B cell (primary cell): ENCODE measurements around the gene N4BP2L2. TPM values are rescaled to one million over a fixed set of nuclear protein-coding genes. Genes with fewer than 3 reads are reported as not detected.

Experiments
- ATAC-seq: fragments of 200-7000 bp; cut with Tn5 transposase; one replicate; pipeline ENCODE4 v1.10.0; 2021; ENCODE audit warnings: low read depth, mild to moderate bottlenecking, moderate number of reproducible peaks, moderate library complexity
- CTCF ChIA-PET: fragments of 350-600 bp; sonication (Branson Sonifier 250); formaldehyde crosslinking; loops from one replicate; lab custom pipeline; 2021; ENCODE audit warnings: antibody characterized with exemption, inconsistent platforms; lab: Charles Lee
- POLR2A ChIA-PET: fragments of 350-600 bp; sonication (Branson Sonifier 250); formaldehyde crosslinking; loops from one replicate; lab custom pipeline; 2021; ENCODE audit warnings: antibody characterized with exemption; lab: Charles Lee
- DNase-seq: peaks from one replicate; pipeline ENCODE4 v3.0.0; 2013
- H2AFZ ChIP-seq: 2 replicates; pipeline ENCODE4 v1.6.1; 2012; ENCODE audit warnings: mild to moderate bottlenecking, low read depth, low read length; ENCODE audit not compliant: insufficient read depth, poor library complexity, severe bottlenecking
- H3K27ac ChIP-seq, 2 donors: 1 replicate in 1 of 2; 2 replicates in 1 of 2; pipeline ENCODE4 v1.5.1; 2012 to 2013; ENCODE audit warnings: low read length in 2 of 2, mild to moderate bottlenecking in 2 of 2, moderate library complexity in 1 of 2
- H3K27me3 ChIP-seq, 4 experiments: fragments of 200-600 bp in 1 of 4; sonication (generic) in 1 of 4; replicated peaks in 1 of 4; 1 replicate in 2 of 4; 2 replicates in 2 of 4; pipeline versions ENCODE4 v1.6.1 to v1.7.0; 2013 to 2016; ENCODE audit warnings: low read length in 3 of 4, mild to moderate bottlenecking in 2 of 4, mixed read lengths in 1 of 4, moderate library complexity in 1 of 4; ENCODE audit not compliant: insufficient read depth in 4 of 4, control insufficient read depth in 3 of 4; ENCODE audit errors: control extremely low read depth in 1 of 4
- H3K36me3 ChIP-seq, 2 experiments: replicated peaks in 1 of 2; 1 replicate in 1 of 2; 2 replicates in 1 of 2; pipeline versions ENCODE4 v1.6.1 to v1.7.1; 2013; ENCODE audit warnings: low read length in 1 of 2; ENCODE audit not compliant: insufficient read depth in 2 of 2, control insufficient read depth in 1 of 2; ENCODE audit errors: control extremely low read depth in 1 of 2, extremely low read depth in 1 of 2
- H3K4me1 ChIP-seq, 2 donors: fragments of 200-600 bp in 1 of 2; sonication (generic) in 1 of 2; 1 replicate in 1 of 2; 2 replicates in 1 of 2; pipeline versions ENCODE4 v1.5.1 to v1.6.1; 2013 to 2017; ENCODE audit warnings: low read length in 2 of 2; ENCODE audit not compliant: control insufficient read depth in 2 of 2, insufficient read depth in 2 of 2
- H3K4me2 ChIP-seq: replicated peaks from 2 replicates; pipeline ENCODE3; 2012; ENCODE audit warnings: mild to moderate bottlenecking, low read depth, low read length; ENCODE audit not compliant: poor library complexity, severe bottlenecking
- H3K4me3 ChIP-seq, 5 experiments: fragments of 200-600 bp in 1 of 5; sonication (generic) in 1 of 5; 1 replicate in 3 of 5; 2 replicates in 2 of 5; pipeline versions ENCODE4 v1.5.1 to v1.7.0; 2011 to 2016; ENCODE audit warnings: low read length in 4 of 5, mild to moderate bottlenecking in 4 of 5, low read depth in 2 of 5, control low read depth in 1 of 5, moderate library complexity in 1 of 5; ENCODE audit not compliant: insufficient read depth in 1 of 5; ENCODE audit errors: control extremely low read depth in 1 of 5, extremely low read depth in 1 of 5
- H3K79me2 ChIP-seq: fragments of 200-600 bp; sonication (generic); one replicate; pipeline ENCODE4 v1.6.0; 2016; ENCODE audit warnings: low read length; ENCODE audit not compliant: control insufficient read depth, insufficient read depth
- H3K9ac ChIP-seq: fragments of 200-600 bp; sonication (generic); 2 replicates; pipeline ENCODE4 v1.6.1; 2017; ENCODE audit warnings: mild to moderate bottlenecking, low read length, moderate library complexity
- H3K9me3 ChIP-seq, 3 donors: one replicate each; pipeline versions ENCODE4 v1.6.1 to v1.7.1; 2013; ENCODE audit warnings: low read length in 2 of 3; ENCODE audit not compliant: control insufficient read depth in 2 of 3, insufficient read depth in 1 of 3; ENCODE audit errors: control extremely low read depth in 1 of 3
- H4K20me1 ChIP-seq: 2 replicates; pipeline ENCODE4 v1.6.0; 2012; ENCODE audit warnings: mild to moderate bottlenecking, low read length; ENCODE audit not compliant: insufficient read depth, control insufficient read depth, poor library complexity, severe bottlenecking
- H3K27ac Mint-ChIP-seq: one replicate; pipeline ENCODE4 v1.8.0; 2021; ENCODE audit warnings: mixed read lengths
- H3K27me3 Mint-ChIP-seq: one replicate; pipeline ENCODE4 v1.8.0; 2021; ENCODE audit warnings: mixed read lengths
- H3K4me1 Mint-ChIP-seq: one replicate; pipeline ENCODE4 v1.8.0; 2021; ENCODE audit warnings: mixed read lengths
- H3K4me3 Mint-ChIP-seq: one replicate; pipeline ENCODE4 v1.8.0; 2021; ENCODE audit warnings: mixed read lengths
- H3K9me3 Mint-ChIP-seq: one replicate; pipeline ENCODE4 v1.8.0; 2022; ENCODE audit warnings: mixed read lengths; ENCODE audit not compliant: insufficient read depth
- EZH2 ChIP-seq: IDR thresholded peaks from 2 replicates; pipeline ENCODE4 v1.6.1; 2012; ENCODE audit warnings: borderline replicate concordance, low read depth, mild to moderate bottlenecking, moderate library complexity, low read length; ENCODE audit not compliant: insufficient read depth, poor library complexity, severe bottlenecking
- WGBS: methylation state at CpG from one replicate; pipeline ENCODE4 v1.1.5; 2013; ENCODE audit warnings: missing lambda C conversion rate; ENCODE audit not compliant: insufficient coverage; 5-methylcytosine and 5-hydroxymethylcytosine counted together
- intact Hi-C: fragments of 100-400 bp; cut with micrococcal nuclease; formaldehyde crosslinking; loops from one replicate; pipeline ENCODE4 v1.10.0; 2022
- polyA plus RNA-seq: library from polyadenylated mRNA; depleted of rRNA; stranded (reverse); fragments of >200 nt; gene quantifications from 2 replicates; pipeline ENCODE4 v1.2.3, GENCODE V29; 2012
- total RNA-seq, 2 donors: library from RNA; stranded (reverse); fragments of 120-200 nt in 1 of 2; gene quantifications; 1 replicate in 1 of 2; 2 replicates in 1 of 2; pipeline versions ENCODE4 v1.2.3 to v1.2.4, GENCODE V29; 2013 to 2022
- TF ChIP-seq, protein P1 (sequence below): fragments of 200-600 bp; IDR thresholded peaks from one replicate; pipeline ENCODE4 v1.8.0; 2022; ENCODE audit warnings: antibody characterized with exemption, mild to moderate bottlenecking

Gene N4BP2L2
- total and polyA plus RNA-seq, 2 donors (not counting 1 experiment from before 2014, with no cell fraction given) = 63.9 to 239 TPM

DNA sequence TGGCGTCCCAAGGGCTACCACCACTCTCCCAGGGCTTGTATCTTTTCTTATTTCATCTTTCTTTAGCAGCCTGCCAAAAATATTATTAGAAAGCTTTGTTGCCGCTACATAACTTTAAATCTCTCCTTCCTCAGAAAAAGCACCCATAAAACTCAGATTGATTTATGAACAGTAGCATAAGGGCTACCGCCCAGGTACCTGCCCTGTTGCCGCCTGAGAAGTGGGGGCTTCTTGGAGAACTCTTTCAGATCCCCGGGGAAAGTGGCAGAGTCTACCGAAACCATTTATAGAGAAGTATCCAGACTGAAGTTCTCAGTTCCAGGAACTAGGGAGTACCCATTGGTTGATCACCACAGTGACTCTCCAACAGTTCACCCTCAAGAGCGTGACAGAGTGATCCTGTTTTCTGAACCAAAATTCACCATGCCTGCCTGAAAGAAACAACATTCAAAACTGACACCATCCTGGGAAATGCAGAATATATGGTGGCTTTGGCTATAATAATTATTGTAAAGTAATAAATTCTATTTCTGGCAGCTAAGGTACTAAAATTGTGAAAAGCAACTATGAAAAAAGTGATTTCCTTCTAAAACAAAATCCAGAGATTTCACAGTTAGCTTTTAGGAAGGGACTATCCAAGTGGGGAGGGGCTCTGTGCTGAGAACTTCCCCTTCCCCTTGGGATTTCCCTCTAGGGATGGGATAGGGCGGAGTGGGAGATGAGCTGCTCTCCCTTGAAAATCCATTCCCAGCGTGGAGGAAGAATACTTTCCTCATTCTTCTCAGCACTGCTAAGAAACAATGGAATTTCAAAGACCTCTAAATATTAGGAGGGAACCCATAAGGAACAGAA is 109.8 kb downstream of the N4BP2L2 start:
- Histone ChIP-seq H3K36me3 (peaks cover 1 to 4% of the 10 kb centered on the region in 2 experiments), H3K9ac (peak overlapping the region; percentile 93), H3K9me3 (no peaks in the 10 kb centered on the region), H3K4me3 (peak overlapping the region; percentile 19 to 93 (median 80)), H3K79me2 (peaks cover 39% of the 10 kb centered on the region), H3K27me3 (no peaks in the 10 kb centered on the region), H2AFZ (peak overlapping the region; percentile 81), H3K27ac (peak overlapping the region; percentile 95 to 98), H3K4me1 (peaks cover 28 to 45% of the 10 kb centered on the region in 2 donors), H4K20me1 (peaks cover 18% of the 10 kb centered on the region), H3K4me2 (peak overlapping the region; percentile 96)
- Mint-ChIP-seq H3K4me1 (peaks cover 44% of the 10 kb centered on the region), H3K9me3 (no peaks in the 10 kb centered on the region), H3K4me3 (peak overlapping the region; percentile 86), H3K27me3 (no peaks in the 10 kb centered on the region), H3K27ac (peak overlapping the region; percentile 96)
- TF ChIP-seq, protein P1, sequence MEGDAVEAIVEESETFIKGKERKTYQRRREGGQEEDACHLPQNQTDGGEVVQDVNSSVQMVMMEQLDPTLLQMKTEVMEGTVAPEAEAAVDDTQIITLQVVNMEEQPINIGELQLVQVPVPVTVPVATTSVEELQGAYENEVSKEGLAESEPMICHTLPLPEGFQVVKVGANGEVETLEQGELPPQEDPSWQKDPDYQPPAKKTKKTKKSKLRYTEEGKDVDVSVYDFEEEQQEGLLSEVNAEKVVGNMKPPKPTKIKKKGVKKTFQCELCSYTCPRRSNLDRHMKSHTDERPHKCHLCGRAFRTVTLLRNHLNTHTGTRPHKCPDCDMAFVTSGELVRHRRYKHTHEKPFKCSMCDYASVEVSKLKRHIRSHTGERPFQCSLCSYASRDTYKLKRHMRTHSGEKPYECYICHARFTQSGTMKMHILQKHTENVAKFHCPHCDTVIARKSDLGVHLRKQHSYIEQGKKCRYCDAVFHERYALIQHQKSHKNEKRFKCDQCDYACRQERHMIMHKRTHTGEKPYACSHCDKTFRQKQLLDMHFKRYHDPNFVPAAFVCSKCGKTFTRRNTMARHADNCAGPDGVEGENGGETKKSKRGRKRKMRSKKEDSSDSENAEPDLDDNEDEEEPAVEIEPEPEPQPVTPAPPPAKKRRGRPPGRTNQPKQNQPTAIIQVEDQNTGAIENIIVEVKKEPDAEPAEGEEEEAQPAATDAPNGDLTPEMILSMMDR = no peak
- no peak for TF ChIP-seq EZH2
- intact Hi-C loops = loop anchor here (1.0 to 5.0 kb wide), 6 partner anchors 14 to 1812 kb away; partner anchors contain the start of genes PDS5B and USPL1
- ChIA-PET CTCF (interaction anchor here (1.0 to 3.9 kb wide), 13 partner anchors 14 to 519 kb away, joined by 3 to 14 read pairs (median 4); partner anchors contain the start of genes BRCA2 and ZAR1L), POLR2A (interaction anchor here (0.8 to 2.5 kb wide), 5 partner anchors 14 to 1114 kb away, joined by 3 to 25 read pairs (median 6); partner anchors contain the start of genes BRCA2, N4BP2L2, PDS5B and ZAR1L)
- WGBS = 16% methylated on average over 6 of the region's 9 CpGs
- DNase-seq = peak; percentile 67
- ATAC-seq = no peak
